Measurements from ENCODE around the gene KRT3. TPM values are rescaled to one million over a fixed set of nuclear protein-coding genes. Genes with fewer than 3 reads are reported as not detected.

The KRT3 gene
- total RNA-seq, 1 experiment from 2014 or later, result not detected

DNA sequence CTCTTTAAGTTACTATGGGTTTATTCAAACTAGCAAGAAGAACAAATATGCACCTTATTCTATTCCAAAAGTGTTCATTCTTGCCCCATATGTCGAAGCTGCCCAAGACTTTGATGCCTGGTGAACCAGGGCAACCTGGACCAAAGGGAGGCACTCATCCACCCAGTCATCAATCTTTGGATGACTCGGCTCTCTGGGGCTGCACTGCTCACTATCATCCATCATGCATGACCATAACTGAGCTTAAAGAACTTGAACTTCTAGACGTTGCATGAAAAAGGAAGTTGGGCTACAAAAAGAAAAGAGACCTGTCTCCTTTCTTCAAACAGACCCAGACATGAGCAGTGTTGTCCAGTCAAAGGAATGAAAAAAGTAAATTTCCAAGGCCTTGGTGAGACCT is 16.8 kb upstream of the KRT3 start:
- H3K9me3 Mint-ChIP-seq (ENCODE audit: low read depth, unreplicated experiment), result no peaks in the 10 kb centered on the region
- peaks cover 8% of the 10 kb centered on the region for H3K4me1 Mint-ChIP-seq (ENCODE audit: low read depth, unreplicated experiment)
- H3K36me3 Mint-ChIP-seq (ENCODE audit: insufficient read depth, unreplicated experiment), result no peaks in the 10 kb centered on the region
- no peak overlapping the region for H3K27ac Mint-ChIP-seq (ENCODE audit: unreplicated experiment)
- peaks cover 47% of the 10 kb centered on the region for H3K27me3 Mint-ChIP-seq (ENCODE audit: unreplicated experiment)
- BruUV-seq (replicated peaks), result no TSS peak
- no peak overlapping the region for H3K4me3 Mint-ChIP-seq (ENCODE audit: low read depth, unreplicated experiment)
- TF ChIP-seq, protein P1, sequence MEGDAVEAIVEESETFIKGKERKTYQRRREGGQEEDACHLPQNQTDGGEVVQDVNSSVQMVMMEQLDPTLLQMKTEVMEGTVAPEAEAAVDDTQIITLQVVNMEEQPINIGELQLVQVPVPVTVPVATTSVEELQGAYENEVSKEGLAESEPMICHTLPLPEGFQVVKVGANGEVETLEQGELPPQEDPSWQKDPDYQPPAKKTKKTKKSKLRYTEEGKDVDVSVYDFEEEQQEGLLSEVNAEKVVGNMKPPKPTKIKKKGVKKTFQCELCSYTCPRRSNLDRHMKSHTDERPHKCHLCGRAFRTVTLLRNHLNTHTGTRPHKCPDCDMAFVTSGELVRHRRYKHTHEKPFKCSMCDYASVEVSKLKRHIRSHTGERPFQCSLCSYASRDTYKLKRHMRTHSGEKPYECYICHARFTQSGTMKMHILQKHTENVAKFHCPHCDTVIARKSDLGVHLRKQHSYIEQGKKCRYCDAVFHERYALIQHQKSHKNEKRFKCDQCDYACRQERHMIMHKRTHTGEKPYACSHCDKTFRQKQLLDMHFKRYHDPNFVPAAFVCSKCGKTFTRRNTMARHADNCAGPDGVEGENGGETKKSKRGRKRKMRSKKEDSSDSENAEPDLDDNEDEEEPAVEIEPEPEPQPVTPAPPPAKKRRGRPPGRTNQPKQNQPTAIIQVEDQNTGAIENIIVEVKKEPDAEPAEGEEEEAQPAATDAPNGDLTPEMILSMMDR (IDR thresholded peaks at IDR 0.05; ENCODE audit: unreplicated experiment), result no peak
- no peak for DNase-seq
- CTCF ChIA-PET, result no interaction called here
- intact Hi-C loops (cut with micrococcal nuclease; ENCODE audit: unreplicated experiment), result no loop called here

DNA sequence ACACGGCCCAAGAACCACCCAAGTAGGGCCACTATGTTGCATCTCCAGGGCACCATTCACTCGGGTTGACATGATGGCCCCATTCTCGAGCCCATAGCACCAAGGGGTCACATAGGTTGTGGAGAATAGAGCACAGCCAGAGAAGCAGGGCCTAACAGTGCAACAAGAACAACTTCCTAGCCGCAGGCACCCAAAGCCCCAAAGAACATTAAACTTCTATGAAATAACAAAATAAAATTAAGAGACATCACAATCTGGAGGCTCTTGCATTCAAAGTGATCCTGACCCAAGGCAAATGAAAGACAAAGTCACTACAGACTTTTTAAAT is 16.1 kb upstream of the KRT3 start:
- no peaks in the 10 kb centered on the region for H3K9me3 Mint-ChIP-seq (ENCODE audit: low read depth, unreplicated experiment)
- peaks cover 47% of the 10 kb centered on the region for H3K27me3 Mint-ChIP-seq (ENCODE audit: unreplicated experiment)
- TF ChIP-seq, protein P1 (IDR thresholded peaks at IDR 0.05; ENCODE audit: unreplicated experiment), result no peak
- no peak for DNase-seq
- intact Hi-C loops (cut with micrococcal nuclease; ENCODE audit: unreplicated experiment), result no loop called here
- no peak overlapping the region for H3K4me3 Mint-ChIP-seq (ENCODE audit: low read depth, unreplicated experiment)
- H3K27ac Mint-ChIP-seq (ENCODE audit: unreplicated experiment), result no peak overlapping the region
- BruUV-seq (replicated peaks), result no TSS peak
- H3K4me1 Mint-ChIP-seq (ENCODE audit: low read depth, unreplicated experiment), result peaks cover 8% of the 10 kb centered on the region
- H3K36me3 Mint-ChIP-seq (ENCODE audit: insufficient read depth, unreplicated experiment), result no peaks in the 10 kb centered on the region
- CTCF ChIA-PET, result no interaction called here

DNA sequence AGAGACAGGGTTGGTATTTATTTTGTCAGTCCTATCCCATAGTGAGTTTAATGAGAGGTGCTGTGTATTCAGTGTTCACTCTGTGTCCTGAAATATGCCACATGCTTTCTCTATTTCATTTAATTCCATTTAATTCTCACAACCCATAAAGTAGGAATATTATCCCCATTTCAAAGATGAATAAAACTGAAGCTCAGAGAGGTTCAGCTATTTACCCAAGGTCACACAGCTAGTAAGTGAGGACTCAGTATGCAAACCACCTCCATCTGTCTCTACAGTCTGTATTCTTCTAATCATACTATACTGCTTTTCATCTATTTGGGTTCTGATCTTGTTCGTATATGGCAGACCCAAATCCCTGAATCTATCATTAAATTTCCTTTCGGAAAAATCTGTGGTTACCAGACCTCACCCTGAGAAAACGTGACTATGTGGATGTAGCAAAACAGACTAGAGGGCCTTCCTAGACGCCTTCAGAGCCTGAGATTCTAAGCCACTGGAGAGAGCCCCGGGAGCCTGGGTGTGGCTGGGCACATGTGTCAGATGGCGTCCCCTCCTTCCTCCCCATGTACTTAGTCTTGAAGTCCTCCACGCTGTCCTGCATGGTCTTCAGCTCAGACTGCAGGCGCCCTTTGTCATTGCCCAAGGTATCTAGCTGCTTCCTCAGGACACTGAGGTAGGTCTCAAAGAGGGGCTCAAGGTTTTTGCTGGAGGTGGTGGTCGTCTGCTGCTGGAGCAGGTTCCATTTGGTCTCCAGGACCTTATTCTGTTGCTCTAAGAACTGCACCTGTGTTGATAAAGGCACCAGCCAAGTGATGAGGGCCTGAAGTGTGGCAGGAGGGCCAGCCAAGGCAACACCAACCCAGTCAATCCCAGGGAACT is 15.5 kb upstream of the KRT3 start:
- no peaks in the 10 kb centered on the region for H3K9me3 Mint-ChIP-seq (ENCODE audit: low read depth, unreplicated experiment)
- H3K36me3 Mint-ChIP-seq (ENCODE audit: insufficient read depth, unreplicated experiment), result no peaks in the 10 kb centered on the region
- intact Hi-C loops (cut with micrococcal nuclease; ENCODE audit: unreplicated experiment), result no loop called here
- TF ChIP-seq, protein P1 (IDR thresholded peaks at IDR 0.05; ENCODE audit: unreplicated experiment), result no peak
- H3K27ac Mint-ChIP-seq (ENCODE audit: unreplicated experiment), result no peak overlapping the region
- peaks cover 8% of the 10 kb centered on the region for H3K4me1 Mint-ChIP-seq (ENCODE audit: low read depth, unreplicated experiment)
- CTCF ChIA-PET, result no interaction called here
- DNase-seq, result no peak
- no TSS peak for BruUV-seq (replicated peaks)
- peaks cover 51% of the 10 kb centered on the region for H3K27me3 Mint-ChIP-seq (ENCODE audit: unreplicated experiment)
- no peak overlapping the region for H3K4me3 Mint-ChIP-seq (ENCODE audit: low read depth, unreplicated experiment)

DNA sequence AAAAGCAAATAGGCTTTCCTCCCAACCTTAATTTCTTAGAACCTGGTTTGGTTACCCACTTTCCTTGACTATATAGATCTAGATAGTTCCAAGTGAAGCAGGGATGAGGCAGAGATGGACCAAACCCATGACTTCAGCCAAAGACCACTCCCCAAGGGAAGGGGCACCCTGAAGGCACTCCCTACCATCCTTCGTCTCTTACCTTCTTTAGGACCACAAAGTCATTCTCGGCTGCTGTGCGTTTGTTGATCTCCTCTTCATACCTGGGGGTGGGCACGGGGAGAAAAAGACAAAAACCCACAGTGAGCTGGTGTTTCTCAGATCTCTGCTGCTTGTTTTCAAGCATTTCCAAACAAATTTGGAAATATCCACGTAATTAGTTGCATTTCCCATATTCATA is 14.6 kb upstream of the KRT3 start:
- peaks cover 59% of the 10 kb centered on the region for H3K27me3 Mint-ChIP-seq (ENCODE audit: unreplicated experiment)
- no peak overlapping the region for H3K27ac Mint-ChIP-seq (ENCODE audit: unreplicated experiment)

More for the DNA sequence above, 14.6 kb upstream of the KRT3 start:
- CTCF ChIA-PET, result no interaction called here
- Mint-ChIP-seq H3K4me1 (ENCODE audit: low read depth, unreplicated experiment) (peaks cover 8% of the 10 kb centered on the region), H3K4me3 (ENCODE audit: low read depth, unreplicated experiment) (no peak overlapping the region), H3K9me3 (ENCODE audit: low read depth, unreplicated experiment) (no peaks in the 10 kb centered on the region), H3K36me3 (ENCODE audit: insufficient read depth, unreplicated experiment) (no peaks in the 10 kb centered on the region)
- BruUV-seq (replicated peaks), result no TSS peak
- intact Hi-C loops (cut with micrococcal nuclease; ENCODE audit: unreplicated experiment), result no loop called here
- DNase-seq, result no peak
- TF ChIP-seq, protein P1 (IDR thresholded peaks at IDR 0.05; ENCODE audit: unreplicated experiment), result no peak
